ENCODE measurements around the gene HADHB.

DNA sequence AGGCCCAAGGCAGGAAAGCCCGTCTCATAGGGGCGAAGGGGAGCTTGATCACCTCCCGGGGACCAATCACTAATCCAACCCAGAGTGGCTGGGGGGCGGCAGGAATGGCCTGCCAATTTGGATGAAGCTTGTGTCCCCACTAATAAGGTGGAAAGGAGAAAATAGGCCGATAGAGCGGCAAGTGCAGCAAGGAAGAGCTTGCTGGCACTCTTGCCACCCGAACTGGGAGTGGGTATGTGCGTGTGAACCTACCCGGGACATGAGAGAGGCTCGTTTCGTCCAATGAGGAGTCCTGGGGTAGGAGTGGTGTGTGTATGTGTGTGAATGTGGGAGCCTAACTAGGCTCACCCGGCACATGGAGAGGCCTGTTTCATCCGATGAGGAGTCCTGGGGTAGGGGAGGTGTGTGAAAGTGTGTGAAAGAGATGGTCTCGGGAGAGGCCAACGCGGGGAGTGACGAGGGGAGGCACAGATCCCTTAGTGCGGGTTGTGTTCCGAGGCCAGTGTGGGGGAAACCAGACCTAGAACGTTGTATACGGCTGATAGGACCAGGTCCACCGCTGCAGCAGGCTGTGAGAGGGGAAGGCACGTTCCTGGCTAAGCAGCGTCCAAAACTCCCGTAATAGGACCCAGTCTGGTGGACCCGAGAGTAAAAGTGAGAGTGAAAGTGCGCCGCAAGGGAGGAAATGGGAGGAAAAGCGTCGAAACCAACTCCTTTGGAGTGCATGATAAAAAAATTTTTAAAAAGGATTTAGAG lies 54.1 kb downstream of the HADHB start:
- TF ChIP-seq, protein P1, sequence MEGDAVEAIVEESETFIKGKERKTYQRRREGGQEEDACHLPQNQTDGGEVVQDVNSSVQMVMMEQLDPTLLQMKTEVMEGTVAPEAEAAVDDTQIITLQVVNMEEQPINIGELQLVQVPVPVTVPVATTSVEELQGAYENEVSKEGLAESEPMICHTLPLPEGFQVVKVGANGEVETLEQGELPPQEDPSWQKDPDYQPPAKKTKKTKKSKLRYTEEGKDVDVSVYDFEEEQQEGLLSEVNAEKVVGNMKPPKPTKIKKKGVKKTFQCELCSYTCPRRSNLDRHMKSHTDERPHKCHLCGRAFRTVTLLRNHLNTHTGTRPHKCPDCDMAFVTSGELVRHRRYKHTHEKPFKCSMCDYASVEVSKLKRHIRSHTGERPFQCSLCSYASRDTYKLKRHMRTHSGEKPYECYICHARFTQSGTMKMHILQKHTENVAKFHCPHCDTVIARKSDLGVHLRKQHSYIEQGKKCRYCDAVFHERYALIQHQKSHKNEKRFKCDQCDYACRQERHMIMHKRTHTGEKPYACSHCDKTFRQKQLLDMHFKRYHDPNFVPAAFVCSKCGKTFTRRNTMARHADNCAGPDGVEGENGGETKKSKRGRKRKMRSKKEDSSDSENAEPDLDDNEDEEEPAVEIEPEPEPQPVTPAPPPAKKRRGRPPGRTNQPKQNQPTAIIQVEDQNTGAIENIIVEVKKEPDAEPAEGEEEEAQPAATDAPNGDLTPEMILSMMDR (conservative IDR thresholded peaks at IDR 0.05 in 1 of 2, IDR thresholded peaks at IDR 0.05 in 1 of 2; ENCODE audit: extremely low read depth in 1 of 2, insufficient read depth in 1 of 2, low read depth in 1 of 2, low read length in 2 of 2), result no peak
- no peak for TF ChIP-seq EZH2 (IDR thresholded peaks at IDR 0.05; ENCODE audit: borderline replicate concordance, low read length)
